H9 (cell line): ENCODE results near the gene UGT1A6. TPM values are rescaled to one million over a fixed set of nuclear protein-coding genes. Genes with fewer than 3 reads are reported as not detected.

Experiments used
- DNase-seq: peaks from one replicate; pipeline ENCODE4 v3.0.0-alpha.2; 2017
- H2AFZ ChIP-seq: one replicate; pipeline ENCODE4 v1.6.1; 2013; ENCODE audit warnings: mild to moderate bottlenecking, low read length, control low read depth, moderate library complexity
- H2AK5ac ChIP-seq: 2 replicates; pipeline ENCODE4 v1.6.1; 2013; ENCODE audit warnings: low read length, control low read depth, mixed read lengths; ENCODE audit not compliant: insufficient read length
- H2BK120ac ChIP-seq: one replicate; pipeline ENCODE4 v1.6.1; 2013; ENCODE audit warnings: low read depth, mild to moderate bottlenecking, low read length, control low read depth, inconsistent platforms; ENCODE audit not compliant: poor library complexity, severe bottlenecking
- H2BK12ac ChIP-seq: 2 replicates; pipeline ENCODE4 v1.6.1; 2013; ENCODE audit warnings: low read length, control low read depth, mixed read lengths, low read depth; ENCODE audit not compliant: insufficient read length
- H2BK15ac ChIP-seq: 2 replicates; pipeline ENCODE4 v1.6.1; 2013; ENCODE audit warnings: low read depth, low read length, control low read depth
- H2BK20ac ChIP-seq: one replicate; pipeline ENCODE4 v1.6.1; 2013; ENCODE audit warnings: low read depth, mild to moderate bottlenecking, low read length, control low read depth, inconsistent platforms; ENCODE audit not compliant: poor library complexity, severe bottlenecking
- H2BK5ac ChIP-seq: 2 replicates; pipeline ENCODE4 v1.6.1; 2013; ENCODE audit warnings: low read length, control low read depth, mixed read lengths; ENCODE audit not compliant: insufficient read length
- H3K14ac ChIP-seq: 2 replicates; pipeline ENCODE4 v1.6.1; 2013; ENCODE audit warnings: low read length, control low read depth; ENCODE audit not compliant: insufficient read depth
- H3K18ac ChIP-seq: 2 replicates; pipeline ENCODE4 v1.6.1; 2013; ENCODE audit warnings: low read depth, mild to moderate bottlenecking, mixed read lengths, low read length, control low read depth; ENCODE audit not compliant: insufficient read length
- H3K23ac ChIP-seq: 2 replicates; pipeline ENCODE4 v1.6.1; 2013; ENCODE audit warnings: low read length, control low read depth, mixed read lengths, low read depth; ENCODE audit not compliant: insufficient read length
- H3K23me2 ChIP-seq: 2 replicates; pipeline ENCODE4 v1.6.1; 2013; ENCODE audit warnings: low read depth, mild to moderate bottlenecking, mixed read lengths, low read length, control low read depth; ENCODE audit not compliant: insufficient read length, poor library complexity, severe bottlenecking
- H3K27ac ChIP-seq: 2 replicates; pipeline ENCODE4 v1.5.1; 2013; ENCODE audit warnings: low read length, control low read depth, mixed read lengths, low read depth; ENCODE audit not compliant: insufficient read length
- H3K27me3 ChIP-seq: 2 replicates; pipeline ENCODE4 v1.6.1; 2013; ENCODE audit warnings: low read length, control low read depth, inconsistent platforms; ENCODE audit not compliant: insufficient read depth
- H3K4ac ChIP-seq: 2 replicates; pipeline ENCODE4 v1.6.1; 2013; ENCODE audit warnings: low read depth, mild to moderate bottlenecking, control low read depth, inconsistent platforms, low read length, moderate library complexity
- H3K4me1 ChIP-seq: 2 replicates; pipeline ENCODE4 v1.6.1; 2013; ENCODE audit warnings: low read length, control low read depth, inconsistent platforms; ENCODE audit not compliant: insufficient read depth
- H3K4me2 ChIP-seq: 2 replicates; pipeline ENCODE4 v1.6.1; 2013; ENCODE audit warnings: low read length, control low read depth, mixed read lengths; ENCODE audit not compliant: insufficient read length, insufficient read depth
- H3K56ac ChIP-seq: 2 replicates; pipeline ENCODE4 v1.6.1; 2013; ENCODE audit warnings: low read depth, mild to moderate bottlenecking, mixed read lengths, low read length, control low read depth; ENCODE audit not compliant: insufficient read length
- H3K79me1 ChIP-seq: 2 replicates; pipeline ENCODE4 v1.6.1; 2013; ENCODE audit warnings: low read depth, mild to moderate bottlenecking, moderate library complexity, low read length, control low read depth, inconsistent platforms; ENCODE audit not compliant: insufficient read depth, poor library complexity, severe bottlenecking
- H3K79me2 ChIP-seq: 2 replicates; pipeline ENCODE4 v1.6.1; 2013; ENCODE audit warnings: low read length, control low read depth, inconsistent platforms; ENCODE audit not compliant: insufficient read depth
- H3K9ac ChIP-seq: 2 replicates; pipeline ENCODE4 v1.6.1; 2013; ENCODE audit warnings: low read length, control low read depth, mixed read lengths; ENCODE audit not compliant: insufficient read length; ENCODE audit errors: extremely low read depth
- H3K9me3 ChIP-seq: one replicate; pipeline ENCODE4 v1.6.1; 2013; ENCODE audit warnings: low read depth, low read length, inconsistent platforms; ENCODE audit not compliant: control insufficient read depth
- H3T11ph ChIP-seq: one replicate; pipeline ENCODE4 v1.6.1; 2013; ENCODE audit warnings: mild to moderate bottlenecking, low read length, control low read depth, inconsistent platforms
- H4K20me1 ChIP-seq: one replicate; pipeline ENCODE4 v1.6.1; 2013; ENCODE audit not compliant: control insufficient read depth, insufficient read length, insufficient read depth
- H4K5ac ChIP-seq: 2 replicates; pipeline ENCODE4 v1.6.1; 2013; ENCODE audit warnings: low read depth, mild to moderate bottlenecking, mixed read lengths, low read length, control low read depth; ENCODE audit not compliant: insufficient read length
- H4K8ac ChIP-seq: replicated peaks from 2 replicates; pipeline ENCODE4 v1.6.1; 2013; ENCODE audit warnings: low read length, control low read depth, mixed read lengths, low read depth; ENCODE audit not compliant: insufficient read length
- H4K91ac ChIP-seq: 2 replicates; pipeline ENCODE4 v1.6.1; 2013; ENCODE audit warnings: low read depth, mild to moderate bottlenecking, moderate library complexity, mixed read lengths, low read length, control low read depth; ENCODE audit not compliant: insufficient read length
- H3K27ac Mint-ChIP-seq, 3 experiments: 2 replicates in 2 of 3; 3 replicates in 1 of 3; pipeline ENCODE4 v1.8.0; 2020 to 2021; ENCODE audit warnings: mixed read lengths in 3 of 3, mild to moderate bottlenecking in 1 of 3, moderate library complexity in 1 of 3
- H3K27me3 Mint-ChIP-seq: 2 replicates; pipeline ENCODE4 v1.8.0; 2021; ENCODE audit warnings: low read depth, mild to moderate bottlenecking, moderate library complexity, mixed read lengths
- H3K36me3 Mint-ChIP-seq, 3 experiments: 2 replicates in 2 of 3; 3 replicates in 1 of 3; pipeline ENCODE4 v1.8.0; 2020 to 2021; ENCODE audit warnings: low read depth in 3 of 3, mixed read lengths in 3 of 3; ENCODE audit not compliant: insufficient read depth in 1 of 3
- H3K4me1 Mint-ChIP-seq, 2 experiments: 2 replicates each; pipeline ENCODE4 v1.8.0; 2020; ENCODE audit warnings: mixed read lengths in 2 of 2
- H3K4me3 Mint-ChIP-seq, 2 experiments: 2 replicates in 1 of 2; 3 replicates in 1 of 2; pipeline ENCODE4 v1.8.0; 2020 to 2021; ENCODE audit warnings: mild to moderate bottlenecking in 2 of 2, mixed read lengths in 2 of 2, moderate library complexity in 1 of 2
- H3K9me3 Mint-ChIP-seq, 2 experiments: 2 replicates in 1 of 2; 3 replicates in 1 of 2; pipeline ENCODE4 v1.8.0; 2020; ENCODE audit warnings: mild to moderate bottlenecking in 2 of 2, mixed read lengths in 2 of 2, moderate library complexity in 1 of 2
- whole genome bisulfite sequencing: extraction: QIAGEN DNeasy Blood & Tissue Kit; methylation state at CpG from one replicate; pipeline ENCODE4 v1.1.7; 2013; ENCODE audit warnings: missing lambda C conversion rate, low lambda C conversion rate, mixed read lengths; ENCODE audit not compliant: insufficient read length; ENCODE audit errors: extremely low coverage; 5-methylcytosine and 5-hydroxymethylcytosine counted together
- total RNA-seq: library from RNA; stranded (reverse); gene quantifications from 2 replicates; pipeline ENCODE4 v1.2.1, GENCODE V29; 2021
- TF ChIP-seq, protein P1 (sequence below): fragments of 200-600 bp; sonication (generic); conservative IDR thresholded peaks from 3 replicates; pipeline ENCODE4 v1.8.0; 2021; ENCODE audit warnings: antibody characterized with exemption, mild to moderate bottlenecking

The UGT1A6 gene
- total RNA-seq, 1 experiment from 2014 or later, result not detected

DNA sequence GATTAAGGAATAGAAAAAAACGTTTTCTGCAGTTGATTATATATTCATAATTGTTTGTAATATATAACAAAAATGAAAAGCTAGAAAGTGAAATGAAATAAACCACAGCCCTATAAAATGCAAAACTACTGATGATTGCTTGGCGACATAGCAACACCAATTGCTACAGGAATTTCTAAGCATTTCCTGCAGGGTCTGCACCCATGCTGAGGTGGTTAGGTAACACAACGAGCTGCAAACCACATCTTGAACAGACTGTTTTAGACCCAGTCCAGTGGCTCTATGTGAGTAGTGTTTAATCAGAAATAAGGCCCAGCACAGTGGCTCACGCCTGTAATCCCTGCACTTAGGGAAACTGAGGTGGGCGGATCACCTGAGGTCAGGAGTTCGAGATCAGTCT, 38.2 kb upstream of the UGT1A6 start:
- H3K9me3 ChIP-seq, result no peaks in the 10 kb centered on the region
- H4K5ac ChIP-seq, result no peak overlapping the region
- no peak overlapping the region for H2AFZ ChIP-seq
- H3K14ac ChIP-seq, result no peak overlapping the region
- no peak overlapping the region for H4K8ac ChIP-seq
- Mint-ChIP-seq H3K36me3 (no peaks in the 10 kb centered on the region), H3K27ac (no peak overlapping the region), H3K4me3 (no peak overlapping the region), H3K27me3 (no peaks in the 10 kb centered on the region; the same call in none of the 2 replicates), H3K9me3 (no peaks in the 10 kb centered on the region), H3K4me1 (no peaks in the 10 kb centered on the region)
- no peak overlapping the region for H2BK5ac ChIP-seq
- no CpG with 5 or more reads among the region's 6 CpGs for WGBS
- H3K9ac ChIP-seq, result no peak overlapping the region
- no peak overlapping the region for H3K56ac ChIP-seq
- H2AK5ac ChIP-seq, result no peak overlapping the region
- no peak overlapping the region for H3T11ph ChIP-seq
- no peak overlapping the region for H2BK120ac ChIP-seq
- H2BK20ac ChIP-seq, result no peak overlapping the region
- no peak overlapping the region for H2BK15ac ChIP-seq
- no peaks in the 10 kb centered on the region for H3K79me1 ChIP-seq
- H2BK12ac ChIP-seq, result no peak overlapping the region
- H3K27ac ChIP-seq, result no peak overlapping the region
- H3K4me1 ChIP-seq, result no peaks in the 10 kb centered on the region
- no peak overlapping the region for H4K91ac ChIP-seq
- H3K79me2 ChIP-seq, result no peaks in the 10 kb centered on the region
- no peak for DNase-seq
- H3K4ac ChIP-seq, result no peak overlapping the region
- H3K23me2 ChIP-seq, result no peaks in the 10 kb centered on the region
- no peaks in the 10 kb centered on the region for H4K20me1 ChIP-seq
- no peak overlapping the region for H3K18ac ChIP-seq
- TF ChIP-seq, protein P1, sequence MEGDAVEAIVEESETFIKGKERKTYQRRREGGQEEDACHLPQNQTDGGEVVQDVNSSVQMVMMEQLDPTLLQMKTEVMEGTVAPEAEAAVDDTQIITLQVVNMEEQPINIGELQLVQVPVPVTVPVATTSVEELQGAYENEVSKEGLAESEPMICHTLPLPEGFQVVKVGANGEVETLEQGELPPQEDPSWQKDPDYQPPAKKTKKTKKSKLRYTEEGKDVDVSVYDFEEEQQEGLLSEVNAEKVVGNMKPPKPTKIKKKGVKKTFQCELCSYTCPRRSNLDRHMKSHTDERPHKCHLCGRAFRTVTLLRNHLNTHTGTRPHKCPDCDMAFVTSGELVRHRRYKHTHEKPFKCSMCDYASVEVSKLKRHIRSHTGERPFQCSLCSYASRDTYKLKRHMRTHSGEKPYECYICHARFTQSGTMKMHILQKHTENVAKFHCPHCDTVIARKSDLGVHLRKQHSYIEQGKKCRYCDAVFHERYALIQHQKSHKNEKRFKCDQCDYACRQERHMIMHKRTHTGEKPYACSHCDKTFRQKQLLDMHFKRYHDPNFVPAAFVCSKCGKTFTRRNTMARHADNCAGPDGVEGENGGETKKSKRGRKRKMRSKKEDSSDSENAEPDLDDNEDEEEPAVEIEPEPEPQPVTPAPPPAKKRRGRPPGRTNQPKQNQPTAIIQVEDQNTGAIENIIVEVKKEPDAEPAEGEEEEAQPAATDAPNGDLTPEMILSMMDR, result no peak
- no peaks in the 10 kb centered on the region for H3K27me3 ChIP-seq
- H3K23ac ChIP-seq, result no peak overlapping the region
- no peak overlapping the region for H3K4me2 ChIP-seq
